CD4-positive, alpha-beta T cell treated with Interleukin-17A for 1 hour (primary cell): Measurements from ENCODE around the gene TMEM120B.

Experiments used
- DNase-seq: peaks from one replicate; pipeline ENCODE4 v3.0.0-alpha.2; 2020

The TMEM120B gene

DNA sequence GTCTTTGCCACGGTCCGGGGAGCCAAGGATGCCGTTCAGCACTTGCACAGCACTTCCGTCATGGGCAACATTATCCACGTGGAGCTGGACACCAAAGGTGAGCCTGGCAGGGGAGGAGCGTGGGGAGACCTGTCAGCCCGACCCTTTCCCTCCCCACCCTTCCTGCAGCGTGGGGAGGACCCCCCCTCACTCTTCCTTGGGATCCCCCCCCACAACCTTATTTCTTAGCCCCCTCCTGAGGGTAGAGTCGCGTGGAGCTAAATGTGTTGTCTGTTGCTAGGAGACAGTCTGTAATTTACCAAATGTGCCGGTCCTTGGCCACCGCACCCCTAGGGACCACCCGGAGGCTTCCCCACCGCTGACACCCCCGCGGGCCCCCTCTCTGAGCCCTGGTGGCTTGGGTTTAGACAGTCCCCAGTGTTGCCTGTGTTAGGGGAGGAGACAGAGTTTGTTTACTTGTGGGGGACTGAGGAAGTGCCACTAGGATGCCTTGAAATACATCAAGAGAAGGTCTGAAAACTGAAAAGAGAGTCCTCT, 93.5 kb downstream of the TMEM120B start:
- peak; percentile 67 for DNase-seq

DNA sequence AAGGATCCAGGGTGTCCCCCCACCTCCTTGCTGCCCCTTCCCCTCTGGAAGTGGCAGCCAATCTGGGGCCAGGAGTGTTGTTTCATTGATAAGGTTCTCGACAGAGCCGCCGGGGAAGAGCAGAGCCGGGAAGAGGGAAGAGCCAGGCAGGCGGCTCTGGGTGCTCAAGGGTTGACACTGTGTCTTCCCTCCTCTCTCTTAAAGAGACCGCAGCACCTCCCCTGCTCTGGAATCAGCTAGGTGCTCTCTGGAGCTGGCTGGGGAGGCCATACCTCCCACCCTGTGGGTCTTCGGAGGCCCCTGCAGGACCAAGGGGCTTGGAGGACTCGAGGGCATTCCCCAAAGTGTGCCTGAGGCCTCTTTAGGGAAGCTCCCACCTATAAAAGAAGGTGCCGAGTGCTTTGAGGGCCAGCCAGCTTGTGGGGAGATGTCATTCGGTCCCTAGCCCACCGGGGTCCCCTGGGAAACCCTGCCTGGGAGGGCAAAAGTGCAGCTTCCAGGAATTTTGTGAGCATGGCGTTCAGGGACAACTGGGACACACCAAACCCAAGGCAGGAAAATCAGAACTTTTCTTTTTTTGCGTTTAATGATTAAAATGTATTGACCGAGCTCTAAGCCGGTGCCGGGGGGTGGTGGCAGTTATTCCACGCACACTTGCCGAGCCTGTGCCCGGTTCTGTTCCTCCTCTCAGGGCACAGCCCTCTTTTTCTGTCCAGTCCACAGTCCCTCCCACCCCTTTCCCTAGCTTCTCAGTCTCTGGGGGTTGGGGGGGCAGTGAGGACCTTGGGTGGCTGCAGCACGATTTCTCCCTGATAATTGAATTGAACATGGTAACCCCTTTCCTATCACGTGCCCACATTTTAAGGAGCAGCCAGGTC, 94.2 kb downstream of the TMEM120B start:
- no peak for DNase-seq

DNA sequence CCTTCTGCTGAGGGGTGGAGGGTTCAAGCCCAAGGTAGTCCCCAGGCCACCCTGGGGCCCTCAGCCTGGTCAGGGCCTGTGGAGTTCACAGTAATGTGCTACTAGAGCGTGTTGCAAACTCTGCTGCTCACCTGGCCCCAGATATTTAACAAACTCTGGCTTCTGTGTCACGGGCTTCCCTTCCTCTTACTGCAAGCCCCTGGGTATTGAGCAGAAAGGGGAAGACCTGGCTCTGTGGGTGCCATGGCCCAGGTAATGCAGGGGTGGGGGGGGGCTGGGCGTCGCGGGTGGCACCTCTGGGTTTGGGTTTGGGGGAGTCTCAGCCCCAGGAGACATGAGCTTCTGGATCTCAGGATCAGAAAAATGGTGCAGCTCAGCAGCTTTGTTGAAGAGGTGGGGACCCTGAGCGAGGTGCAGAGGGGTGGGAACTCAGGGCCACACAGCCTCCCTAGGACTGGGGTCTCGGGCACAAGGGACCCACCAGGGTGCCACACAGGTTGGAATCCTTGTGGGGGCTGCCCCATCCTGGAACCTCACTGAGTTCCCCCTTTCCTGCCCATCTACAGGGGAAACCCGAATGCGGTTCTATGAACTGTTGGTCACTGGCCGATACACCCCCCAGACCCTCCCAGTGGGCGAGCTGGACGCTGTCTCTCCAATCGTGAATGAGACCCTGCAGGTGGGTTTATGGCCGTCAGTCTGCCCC, 95.2 kb downstream of the TMEM120B start:
- DNase-seq = no peak

DNA sequence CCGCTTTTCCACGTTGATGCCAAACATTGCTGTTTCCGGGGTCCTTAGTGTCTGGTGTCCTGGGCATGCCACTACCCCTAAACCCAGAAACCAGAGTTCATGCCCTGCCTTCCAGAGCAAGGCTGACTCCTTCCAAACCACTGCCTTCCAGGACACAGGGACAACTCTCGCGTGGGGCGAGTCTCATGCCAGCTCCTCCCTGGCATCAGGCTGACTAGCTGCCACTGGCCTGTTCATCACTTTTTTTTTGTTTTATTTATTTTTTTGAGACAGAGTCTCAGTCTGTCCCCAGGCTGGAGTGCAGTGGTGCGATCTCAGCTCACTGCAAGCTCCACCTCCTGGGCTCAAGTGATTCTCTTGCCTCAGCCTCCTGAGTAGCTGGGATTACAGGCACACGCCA, 96.1 kb downstream of the TMEM120B start:
- no peak for DNase-seq

DNA sequence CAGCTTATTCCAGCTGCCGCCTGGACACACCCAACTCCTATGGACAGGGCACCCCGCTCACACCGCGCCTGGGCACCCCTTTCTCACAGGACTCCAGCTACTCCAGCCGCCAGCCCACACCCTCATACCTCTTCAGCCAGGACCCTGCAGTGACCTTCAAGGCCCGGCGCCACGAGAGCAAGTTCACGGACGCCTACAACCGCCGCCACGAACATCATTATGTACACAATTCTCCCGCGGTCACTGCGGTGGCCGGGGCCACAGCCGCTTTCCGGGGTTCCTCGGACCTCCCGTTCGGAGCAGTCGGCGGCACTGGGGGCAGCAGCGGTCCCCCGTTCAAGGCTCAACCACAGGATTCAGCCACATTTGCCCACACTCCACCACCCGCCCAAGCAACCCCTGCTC, 97.2 kb downstream of the TMEM120B start:
- no peak for DNase-seq

DNA sequence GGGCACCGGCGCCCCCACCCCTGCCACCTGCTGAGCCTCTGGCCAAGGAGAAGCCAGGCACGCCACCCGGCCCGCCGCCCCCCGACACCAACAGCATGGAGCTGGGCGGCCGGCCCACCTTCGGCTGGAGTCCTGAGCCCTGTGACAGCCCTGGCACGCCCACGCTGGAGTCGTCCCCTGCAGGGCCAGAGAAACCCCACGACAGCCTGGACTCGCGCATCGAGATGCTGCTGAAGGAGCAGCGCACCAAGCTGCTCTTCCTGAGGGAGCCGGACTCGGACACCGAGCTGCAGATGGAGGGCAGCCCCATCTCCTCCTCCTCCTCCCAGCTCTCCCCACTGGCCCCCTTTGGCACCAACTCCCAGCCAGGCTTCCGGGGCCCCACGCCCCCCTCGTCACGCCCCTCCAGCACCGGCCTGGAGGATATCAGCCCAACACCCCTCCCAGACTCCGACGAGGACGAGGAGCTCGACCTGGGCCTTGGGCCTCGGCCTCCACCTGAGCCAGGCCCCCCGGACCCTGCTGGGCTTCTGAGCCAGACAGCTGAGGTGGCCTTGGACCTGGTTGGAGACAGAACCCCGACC, 97.8 kb downstream of the TMEM120B start:
- DNase-seq = no peak

DNA sequence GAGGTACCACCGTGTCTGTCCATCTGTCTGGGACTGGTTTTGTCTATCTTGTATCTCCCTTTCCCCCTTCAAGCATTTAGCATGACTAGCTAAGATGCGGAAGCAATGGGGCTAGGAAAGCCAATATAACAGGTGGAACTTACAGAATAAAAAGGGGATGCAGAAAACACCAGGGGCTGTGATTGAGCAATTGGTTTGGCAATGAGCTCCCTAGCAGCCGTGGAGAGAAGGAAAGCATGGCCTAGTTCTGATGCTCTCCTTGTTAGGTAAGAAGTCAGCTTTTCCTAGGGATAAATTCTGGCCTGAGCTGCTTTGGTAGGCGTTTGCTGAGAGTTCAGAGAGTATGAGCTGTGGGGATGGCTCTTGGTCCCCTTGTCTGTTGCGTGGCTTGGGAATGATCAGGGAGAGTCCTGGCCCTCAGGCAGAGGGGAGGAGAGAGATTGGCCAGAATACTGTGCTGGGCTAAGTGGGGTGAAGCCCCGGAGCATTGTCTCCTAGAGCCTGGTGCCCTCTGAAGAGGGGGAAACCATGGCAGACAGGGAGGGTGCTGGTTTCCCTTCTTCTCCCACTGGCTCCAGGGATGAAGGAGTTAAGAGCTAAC, 98.4 kb downstream of the TMEM120B start:
- DNase-seq = no peak

DNA sequence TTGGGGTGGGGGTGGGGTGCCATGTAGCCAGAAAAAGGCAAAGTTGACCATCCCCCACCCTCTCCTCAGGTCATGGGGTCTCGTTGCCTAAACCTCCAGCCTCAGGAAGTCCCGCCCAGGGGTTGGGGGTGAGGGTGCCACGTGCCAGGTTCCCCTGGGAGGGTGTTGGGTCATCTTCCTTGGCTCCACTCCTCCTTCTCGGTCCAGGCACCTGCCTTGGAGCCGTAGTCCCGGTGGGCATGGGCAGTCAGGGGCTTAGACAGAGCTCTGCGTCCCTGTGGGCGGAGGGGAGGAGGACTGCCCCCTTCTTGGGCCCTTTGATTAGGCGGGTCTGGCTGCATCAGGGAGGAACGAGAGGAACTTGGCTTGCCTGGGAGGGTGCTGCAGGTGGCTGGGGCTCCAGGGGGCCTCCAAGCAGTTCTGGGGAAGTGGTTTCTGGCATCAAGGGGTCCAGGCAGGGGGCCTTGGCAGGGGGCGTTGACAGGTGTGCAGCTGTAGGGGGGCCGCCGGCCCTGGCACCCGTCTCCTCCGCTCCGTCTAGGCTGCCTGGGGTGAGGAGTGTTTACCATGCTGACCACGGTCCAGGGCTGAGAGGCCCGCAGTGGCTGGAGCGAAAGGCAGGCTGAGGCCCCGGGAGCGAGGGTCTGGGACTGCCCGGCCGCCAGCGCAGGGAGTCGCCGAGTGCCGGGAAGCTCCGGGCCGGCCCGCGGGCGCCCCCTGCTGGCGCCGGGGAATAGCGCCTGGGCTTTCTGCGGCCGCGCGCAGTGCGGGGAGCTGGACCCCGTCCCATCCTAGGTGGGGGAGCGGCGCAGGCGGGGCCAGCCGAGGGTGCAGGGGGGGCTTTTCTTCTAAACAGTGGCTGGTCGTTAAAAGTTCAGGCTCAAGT, 99.1 kb downstream of the TMEM120B start:
- peak; percentile 68 for DNase-seq

DNA sequence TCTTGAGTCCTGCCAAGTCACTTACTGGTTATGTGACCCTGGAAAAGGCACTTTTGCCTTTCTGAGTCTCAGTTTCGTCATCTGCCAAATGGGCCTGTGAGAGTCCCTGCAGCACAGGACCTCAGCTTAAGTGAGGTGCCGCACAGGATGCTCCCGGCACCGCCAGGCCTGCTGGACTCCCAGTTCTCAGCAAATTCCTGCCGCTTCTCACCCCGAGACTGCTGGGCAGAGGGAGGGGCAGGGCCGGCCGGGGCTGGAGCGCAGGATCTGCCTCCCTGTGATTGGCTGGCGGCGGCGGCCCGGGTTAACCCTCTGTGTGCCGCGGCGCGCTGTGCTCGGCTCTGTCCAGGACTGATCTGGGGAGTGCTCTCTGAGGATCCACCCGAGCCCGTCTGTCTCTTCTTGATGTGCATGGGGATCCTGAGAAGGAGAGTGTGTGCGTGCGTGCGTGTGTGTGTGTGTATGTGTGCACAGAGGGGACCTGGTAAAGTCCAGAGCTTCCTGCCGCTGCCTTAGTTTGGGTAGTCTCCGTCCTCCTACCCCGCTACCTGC, 99.8 kb downstream of the TMEM120B start:
- DNase-seq = no peak

DNA sequence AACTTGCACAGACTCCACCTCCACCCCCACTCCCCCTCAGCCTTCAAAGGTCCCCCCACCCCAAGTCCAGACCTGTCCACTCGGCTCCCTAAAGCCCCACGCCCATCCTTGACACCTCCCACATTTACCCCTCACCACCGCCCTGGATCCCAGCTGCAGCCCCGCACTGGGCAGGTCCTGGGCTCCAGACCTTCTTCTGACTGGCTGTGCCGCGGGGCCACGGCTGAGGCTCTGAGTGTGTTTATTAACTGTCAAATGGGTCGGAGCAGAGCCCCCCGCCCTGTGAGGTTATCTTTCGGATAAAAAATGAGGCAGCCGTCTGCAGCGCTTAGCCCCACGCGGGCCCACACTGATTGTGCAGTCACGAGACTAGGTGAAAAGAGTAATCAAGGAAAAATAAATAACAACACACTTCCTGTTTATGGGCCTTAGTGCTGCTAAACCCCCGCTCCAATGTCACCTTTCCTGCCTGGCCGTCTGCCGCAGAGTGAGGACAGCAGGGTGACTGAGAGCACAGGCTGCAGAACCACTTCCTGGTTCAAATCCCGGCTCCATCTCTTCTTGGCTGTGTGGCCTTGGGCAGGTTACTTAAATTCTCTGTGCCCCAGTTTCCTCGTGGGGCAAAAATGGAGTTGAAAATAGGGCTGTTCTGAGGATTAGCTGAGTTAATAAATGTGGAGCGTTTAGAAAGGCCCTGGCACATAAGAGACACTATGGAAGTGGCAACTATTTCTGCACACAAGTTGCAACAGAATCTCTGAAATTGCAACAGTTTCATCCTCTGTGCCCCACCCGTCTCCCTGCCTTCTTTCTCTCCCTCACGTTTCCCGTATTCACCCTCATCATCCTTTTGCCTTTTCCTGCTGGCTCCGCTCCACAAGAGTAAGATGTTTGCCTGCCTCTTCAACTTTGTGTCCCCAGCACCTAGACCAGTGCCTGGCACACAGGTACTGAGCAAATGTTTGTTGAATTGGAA, 100.7 kb downstream of the TMEM120B start:
- no peak for DNase-seq

DNA sequence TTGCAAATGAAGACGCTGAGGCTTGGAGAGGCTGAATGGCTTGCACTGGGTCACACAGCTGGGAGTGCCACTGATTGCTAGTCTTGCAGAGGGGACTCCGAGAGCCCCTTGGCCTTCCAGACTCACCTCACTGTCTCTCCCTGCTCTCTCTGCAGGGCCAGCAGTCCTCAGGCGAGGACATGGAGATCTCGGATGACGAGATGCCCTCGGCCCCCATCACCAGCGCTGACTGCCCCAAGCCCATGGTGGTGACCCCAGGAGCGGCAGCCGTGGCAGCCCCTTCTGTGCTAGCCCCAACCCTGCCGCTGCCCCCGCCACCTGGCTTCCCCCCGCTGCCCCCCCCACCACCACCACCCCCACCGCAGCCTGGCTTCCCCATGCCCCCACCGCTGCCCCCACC, 101.4 kb downstream of the TMEM120B start:
- no peak for DNase-seq

DNA sequence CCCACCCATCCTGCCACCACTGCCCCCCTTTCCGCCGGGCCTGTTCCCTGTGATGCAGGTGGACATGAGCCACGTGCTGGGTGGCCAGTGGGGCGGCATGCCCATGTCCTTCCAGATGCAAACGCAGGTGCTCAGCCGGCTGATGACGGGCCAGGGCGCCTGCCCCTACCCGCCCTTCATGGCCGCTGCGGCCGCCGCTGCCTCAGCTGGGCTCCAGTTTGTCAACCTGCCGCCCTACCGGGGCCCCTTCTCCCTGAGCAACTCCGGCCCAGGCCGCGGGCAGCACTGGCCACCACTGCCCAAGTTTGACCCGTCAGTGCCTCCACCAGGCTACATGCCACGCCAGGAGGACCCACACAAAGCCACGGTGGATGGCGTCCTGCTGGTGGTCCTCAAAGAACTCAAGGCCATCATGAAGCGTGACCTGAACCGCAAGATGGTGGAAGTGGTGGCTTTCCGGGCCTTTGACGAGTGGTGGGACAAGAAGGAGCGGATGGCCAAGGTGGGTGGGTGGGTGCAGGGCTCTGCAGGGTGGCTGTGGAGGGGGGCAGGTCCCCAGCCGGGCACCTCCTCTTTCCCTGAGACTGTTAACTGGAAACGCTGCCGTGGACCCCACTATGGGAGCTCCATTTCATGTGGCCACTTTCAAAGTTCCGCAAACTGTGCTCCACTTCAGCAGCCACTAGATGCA, 102.0 kb downstream of the TMEM120B start:
- no peak for DNase-seq

DNA sequence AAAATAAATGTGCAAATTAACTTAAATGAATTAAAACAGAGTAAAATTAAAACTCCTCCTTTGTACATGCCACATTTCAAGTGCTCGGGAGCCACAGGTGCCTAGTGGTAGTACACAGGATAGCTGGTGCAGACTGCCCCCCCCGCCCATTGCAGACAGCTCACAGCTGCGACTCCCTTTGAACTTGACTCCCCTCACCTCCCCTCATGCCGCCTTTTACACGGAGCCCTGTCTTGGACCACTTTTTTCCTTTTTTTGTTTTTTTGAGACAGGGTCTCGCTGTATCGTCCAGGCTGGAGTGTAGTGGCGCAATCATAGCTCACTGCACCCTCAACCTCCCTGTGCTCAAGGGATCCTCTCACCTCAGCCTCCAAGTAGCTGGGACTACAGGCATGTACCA, 102.7 kb downstream of the TMEM120B start:
- DNase-seq = no peak

DNA sequence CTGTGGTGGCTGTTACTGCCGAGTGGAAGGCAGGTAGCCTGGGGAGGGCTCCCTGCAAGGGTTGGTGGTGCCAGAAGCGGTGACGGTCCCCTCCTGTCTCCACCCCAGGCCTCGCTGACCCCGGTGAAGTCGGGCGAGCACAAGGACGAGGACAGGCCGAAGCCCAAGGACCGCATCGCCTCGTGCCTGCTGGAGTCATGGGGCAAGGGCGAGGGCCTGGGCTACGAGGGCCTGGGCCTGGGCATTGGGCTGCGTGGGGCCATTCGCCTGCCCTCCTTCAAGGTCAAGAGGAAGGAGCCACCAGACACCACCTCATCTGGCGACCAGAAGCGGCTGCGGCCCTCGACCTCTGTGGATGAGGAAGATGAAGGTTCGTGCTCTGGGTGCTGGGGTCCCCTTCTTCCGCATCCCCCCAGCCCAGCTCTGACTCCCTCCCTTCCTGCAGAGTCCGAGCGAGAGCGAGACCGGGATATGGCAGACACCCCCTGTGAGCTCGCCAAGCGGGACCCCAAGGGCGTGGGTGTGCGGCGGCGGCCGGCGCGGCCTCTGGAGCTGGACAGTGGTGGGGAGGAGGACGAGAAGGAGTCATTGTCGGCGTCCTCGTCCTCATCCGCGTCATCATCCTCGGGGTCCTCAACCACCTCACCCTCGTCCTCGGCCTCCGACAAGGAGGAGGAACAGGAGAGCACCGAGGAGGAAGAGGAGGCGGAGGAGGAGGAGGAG, 104.5 kb downstream of the TMEM120B start:
- DNase-seq = no peak

DNA sequence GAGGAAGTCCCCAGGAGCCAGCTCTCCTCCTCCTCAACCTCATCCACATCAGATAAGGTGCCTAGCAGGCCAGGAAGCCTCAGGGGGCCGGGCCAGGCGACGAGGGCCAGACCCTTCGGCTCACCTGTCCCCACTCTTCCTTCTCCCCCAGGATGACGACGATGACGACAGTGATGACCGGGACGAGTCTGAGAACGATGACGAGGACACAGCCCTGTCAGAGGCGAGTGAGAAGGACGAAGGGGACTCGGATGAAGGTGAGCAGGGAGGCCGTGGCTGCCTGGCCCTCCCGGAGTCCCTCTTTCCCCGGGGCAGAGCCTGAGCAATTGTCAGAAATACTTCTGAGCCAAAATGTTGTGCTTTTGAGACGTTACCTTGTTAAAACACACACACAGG, 105.1 kb downstream of the TMEM120B start:
- DNase-seq = no peak

DNA sequence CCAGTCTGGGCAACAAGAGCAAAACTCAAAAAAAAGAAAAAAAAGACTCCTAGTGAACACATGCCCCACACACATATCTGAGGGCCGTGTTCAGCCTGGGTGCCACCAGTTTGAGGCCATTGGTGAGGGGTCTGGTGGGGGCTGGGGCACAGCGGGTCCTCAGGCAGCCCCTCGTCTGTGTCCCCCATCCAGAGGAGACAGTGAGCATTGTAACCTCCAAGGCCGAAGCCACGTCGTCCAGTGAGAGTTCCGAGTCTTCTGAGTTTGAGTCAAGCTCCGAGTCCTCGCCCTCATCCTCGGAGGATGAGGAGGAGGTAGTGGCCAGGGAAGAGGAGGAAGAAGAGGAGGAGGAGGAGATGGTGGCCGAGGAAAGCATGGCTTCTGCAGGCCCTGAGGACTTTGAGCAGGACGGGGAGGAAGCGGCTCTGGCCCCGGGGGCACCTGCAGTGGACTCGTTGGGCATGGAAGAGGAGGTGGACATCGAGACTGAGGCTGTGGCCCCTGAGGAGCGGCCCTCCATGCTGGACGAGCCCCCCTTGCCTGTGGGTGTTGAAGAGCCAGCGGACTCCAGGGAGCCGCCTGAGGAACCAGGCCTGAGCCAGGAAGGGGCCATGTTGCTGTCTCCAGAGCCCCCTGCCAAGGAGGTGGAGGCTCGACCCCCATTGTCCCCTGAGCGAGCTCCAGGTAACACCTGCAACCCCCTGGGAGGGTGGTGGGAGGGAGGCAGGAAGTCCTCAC, 106.8 kb downstream of the TMEM120B start:
- DNase-seq = no peak

DNA sequence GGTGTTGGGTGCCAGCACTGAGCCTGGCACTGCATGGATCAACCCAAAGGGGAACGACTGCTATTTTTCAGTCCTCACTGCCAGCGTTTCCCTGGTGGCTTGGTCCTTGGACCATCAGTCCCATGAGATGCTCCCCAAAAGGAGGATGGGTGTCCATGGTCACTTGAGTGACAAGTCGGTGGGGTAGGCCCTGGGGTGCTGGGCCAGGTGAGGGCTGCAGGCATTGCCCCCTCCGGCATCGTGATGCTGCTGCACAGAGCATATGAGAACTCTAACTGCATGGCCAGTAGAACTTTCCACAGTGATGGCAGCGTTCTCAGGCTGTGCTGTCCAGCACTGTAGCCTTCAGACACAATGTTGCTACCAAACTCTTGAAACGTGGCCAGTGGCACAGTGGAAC, 107.5 kb downstream of the TMEM120B start:
- no peak for DNase-seq

DNA sequence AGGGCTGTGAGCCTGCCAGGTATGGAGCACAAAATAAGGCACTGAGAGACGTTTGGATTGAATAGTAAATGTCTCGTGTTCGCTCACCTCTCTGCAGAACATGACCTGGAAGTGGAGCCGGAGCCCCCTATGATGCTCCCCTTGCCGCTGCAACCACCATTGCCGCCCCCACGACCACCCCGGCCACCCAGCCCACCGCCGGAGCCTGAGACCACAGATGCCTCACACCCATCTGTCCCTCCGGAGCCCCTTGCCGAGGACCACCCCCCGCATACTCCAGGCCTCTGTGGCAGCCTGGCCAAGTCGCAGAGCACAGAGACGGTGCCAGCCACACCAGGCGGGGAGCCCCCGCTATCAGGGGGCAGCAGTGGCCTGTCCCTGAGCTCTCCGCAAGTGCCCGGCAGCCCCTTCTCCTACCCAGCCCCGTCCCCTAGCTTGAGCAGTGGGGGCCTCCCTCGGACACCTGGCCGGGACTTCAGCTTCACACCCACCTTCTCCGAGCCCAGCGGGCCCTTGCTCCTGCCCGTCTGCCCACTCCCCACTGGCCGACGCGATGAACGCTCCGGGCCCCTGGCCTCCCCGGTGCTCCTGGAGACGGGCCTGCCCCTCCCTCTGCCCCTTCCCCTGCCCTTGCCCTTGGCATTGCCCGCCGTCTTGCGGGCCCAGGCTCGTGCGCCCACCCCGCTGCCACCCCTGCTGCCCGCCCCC, 110.0 kb downstream of the TMEM120B start:
- DNase-seq = no peak
